Measurements from ENCODE around the gene SCYGR5.

DNA sequence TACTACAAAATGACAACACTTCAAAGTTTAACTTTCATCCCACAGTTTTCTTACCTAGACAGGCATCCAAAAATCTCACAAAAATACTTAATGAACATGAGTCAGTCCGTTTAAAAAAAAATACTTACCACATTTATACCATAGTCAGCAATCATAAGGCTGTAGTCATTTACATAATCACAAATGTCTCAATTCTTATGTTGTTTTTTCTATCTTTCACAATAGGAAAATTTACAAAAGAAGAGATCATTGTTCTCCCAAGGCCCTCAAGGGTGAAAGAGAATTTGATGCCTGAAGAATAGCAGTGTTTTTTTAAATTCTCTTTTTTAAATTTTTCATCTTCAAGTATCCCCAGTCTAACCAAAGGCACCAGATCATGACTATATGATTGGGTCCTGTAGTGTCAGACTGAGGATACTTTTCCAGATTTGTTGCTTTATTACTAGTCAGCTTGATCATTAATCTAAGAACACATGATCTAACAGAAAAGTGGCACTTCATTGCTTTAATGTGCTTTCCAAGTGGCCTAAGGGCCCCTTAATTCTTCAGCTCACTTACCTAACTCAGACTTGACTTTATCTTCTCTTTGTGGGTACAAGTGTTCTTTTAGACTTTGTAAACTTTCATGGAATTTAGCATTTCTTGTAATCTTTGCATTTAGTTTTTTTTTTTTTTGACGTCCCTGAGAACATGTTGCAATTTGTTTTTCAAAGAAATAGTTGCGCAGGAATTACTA, 4.7 kb downstream of the SCYGR5 start:
- no peak for TF ChIP-seq CTCF (IDR thresholded peaks at IDR 0.05; ENCODE audit: low read depth, low read length, missing input control)
- TF ChIP-seq, protein P1, sequence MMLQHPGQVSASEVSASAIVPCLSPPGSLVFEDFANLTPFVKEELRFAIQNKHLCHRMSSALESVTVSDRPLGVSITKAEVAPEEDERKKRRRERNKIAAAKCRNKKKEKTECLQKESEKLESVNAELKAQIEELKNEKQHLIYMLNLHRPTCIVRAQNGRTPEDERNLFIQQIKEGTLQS (IDR thresholded peaks at IDR 0.05) = no peak
- no peak for TF ChIP-seq YY1 (IDR thresholded peaks at IDR 0.05)
- TF ChIP-seq NR2F2 (IDR thresholded peaks at IDR 0.05) = no peak
- TF ChIP-seq HNF4A (conservative IDR thresholded peaks at IDR 0.05) = no peak
- TF ChIP-seq RAD21 (IDR thresholded peaks at IDR 0.05) = no peak
- TF ChIP-seq EGR1 (IDR thresholded peaks at IDR 0.05; ENCODE audit: low read depth in 2 of 2) = no peak
- TF ChIP-seq, protein P2, sequence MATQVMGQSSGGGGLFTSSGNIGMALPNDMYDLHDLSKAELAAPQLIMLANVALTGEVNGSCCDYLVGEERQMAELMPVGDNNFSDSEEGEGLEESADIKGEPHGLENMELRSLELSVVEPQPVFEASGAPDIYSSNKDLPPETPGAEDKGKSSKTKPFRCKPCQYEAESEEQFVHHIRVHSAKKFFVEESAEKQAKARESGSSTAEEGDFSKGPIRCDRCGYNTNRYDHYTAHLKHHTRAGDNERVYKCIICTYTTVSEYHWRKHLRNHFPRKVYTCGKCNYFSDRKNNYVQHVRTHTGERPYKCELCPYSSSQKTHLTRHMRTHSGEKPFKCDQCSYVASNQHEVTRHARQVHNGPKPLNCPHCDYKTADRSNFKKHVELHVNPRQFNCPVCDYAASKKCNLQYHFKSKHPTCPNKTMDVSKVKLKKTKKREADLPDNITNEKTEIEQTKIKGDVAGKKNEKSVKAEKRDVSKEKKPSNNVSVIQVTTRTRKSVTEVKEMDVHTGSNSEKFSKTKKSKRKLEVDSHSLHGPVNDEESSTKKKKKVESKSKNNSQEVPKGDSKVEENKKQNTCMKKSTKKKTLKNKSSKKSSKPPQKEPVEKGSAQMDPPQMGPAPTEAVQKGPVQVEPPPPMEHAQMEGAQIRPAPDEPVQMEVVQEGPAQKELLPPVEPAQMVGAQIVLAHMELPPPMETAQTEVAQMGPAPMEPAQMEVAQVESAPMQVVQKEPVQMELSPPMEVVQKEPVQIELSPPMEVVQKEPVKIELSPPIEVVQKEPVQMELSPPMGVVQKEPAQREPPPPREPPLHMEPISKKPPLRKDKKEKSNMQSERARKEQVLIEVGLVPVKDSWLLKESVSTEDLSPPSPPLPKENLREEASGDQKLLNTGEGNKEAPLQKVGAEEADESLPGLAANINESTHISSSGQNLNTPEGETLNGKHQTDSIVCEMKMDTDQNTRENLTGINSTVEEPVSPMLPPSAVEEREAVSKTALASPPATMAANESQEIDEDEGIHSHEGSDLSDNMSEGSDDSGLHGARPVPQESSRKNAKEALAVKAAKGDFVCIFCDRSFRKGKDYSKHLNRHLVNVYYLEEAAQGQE (IDR thresholded peaks at IDR 0.05) = no peak
- TF ChIP-seq JUND (IDR thresholded peaks at IDR 0.05) = no peak
- no peak for TF ChIP-seq TAF1 (conservative IDR thresholded peaks at IDR 0.05)
